OCI-M2 (cell line): ENCODE results near the gene SLC25A36.
"Not testable (repeated sequence)": the region's sequence is repeated elsewhere in the genome, so short reads cannot be mapped to it uniquely, and the experiment has no call there.

Source experiments
- DNase-seq: peaks from one replicate; lab custom pipeline; 2025; ENCODE audit not compliant: unreplicated experiment; lab: John Stamatoyannopoulos, UW

SLC25A36 gene

GRCh38 chr3:140994316-140994715 is 52.7 kb downstream of the SLC25A36 start:
- DNase-seq = no peak

- not testable (repeated sequence) for DNase-seq
These were observed 53.2 kb downstream of the SLC25A36 start for GRCh38 chr3:140994861-140995260.

GRCh38 chr3:140995881-140996280 is 54.2 kb downstream of the SLC25A36 start:
- no peak for DNase-seq

GRCh38 chr3:141000027-141000663 is 58.5 kb downstream of the SLC25A36 start:
- no peak for DNase-seq

GRCh38 chr3:141000686-141001085 is 59.0 kb downstream of the SLC25A36 start:
- no peak for DNase-seq

- DNase-seq = no peak
These were observed 64.7 kb downstream of the SLC25A36 start for GRCh38 chr3:141006344-141006743.

- DNase-seq = no peak
These were observed 67.9 kb downstream of the SLC25A36 start for GRCh38 chr3:141009496-141009895.

- DNase-seq = peak; percentile 5
These were observed 69.8 kb downstream of the SLC25A36 start for GRCh38 chr3:141011232-141011996.

GRCh38 chr3:141011997-141012262 is 70.3 kb downstream of the SLC25A36 start:
- no peak for DNase-seq

GRCh38 chr3:141012571-141012970 is 70.9 kb downstream of the SLC25A36 start:
- no peak for DNase-seq

GRCh38 chr3:141015481-141015880 is 73.8 kb downstream of the SLC25A36 start:
- DNase-seq = no peak

GRCh38 chr3:141017366-141018322 is 76.0 kb downstream of the SLC25A36 start:
- not testable (repeated sequence) for DNase-seq

- no peak for DNase-seq
These were observed 77.6 kb downstream of the SLC25A36 start for GRCh38 chr3:141019244-141019643.

GRCh38 chr3:141020143-141020830 is 78.7 kb downstream of the SLC25A36 start:
- DNase-seq = no peak

- DNase-seq = no peak
These were observed 79.6 kb downstream of the SLC25A36 start for GRCh38 chr3:141021261-141021660.
